ENCODE results near the gene APAF1.

The APAF1 gene

DNA sequence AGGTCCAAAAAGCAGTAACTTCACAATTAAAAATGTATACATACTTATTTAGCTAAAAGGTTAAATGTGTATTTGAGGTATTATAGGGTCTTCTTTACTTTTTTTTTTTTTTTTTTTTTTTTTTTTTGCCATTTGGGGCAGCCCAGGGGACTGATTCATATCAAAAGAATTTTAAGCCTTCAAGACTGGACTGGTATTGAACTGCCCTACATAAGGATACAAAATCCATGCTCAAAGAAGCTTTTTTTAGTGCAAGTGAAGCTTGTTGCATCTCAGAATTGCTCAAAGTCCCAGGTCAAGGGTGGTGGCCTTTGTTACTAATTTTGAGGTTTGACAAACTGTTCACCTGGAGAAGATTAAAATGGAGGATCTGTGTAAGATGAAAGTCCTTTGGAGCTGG is 124.0 kb downstream of the APAF1 start:
- DNase-seq = no peak

GRCh38 chr12:98770230-98770629 is 125.1 kb downstream of the APAF1 start:
- no peak for DNase-seq

- no peak for DNase-seq
Observed at GRCh38 chr12:98771811-98772752, 127.0 kb downstream of the APAF1 start.

DNA sequence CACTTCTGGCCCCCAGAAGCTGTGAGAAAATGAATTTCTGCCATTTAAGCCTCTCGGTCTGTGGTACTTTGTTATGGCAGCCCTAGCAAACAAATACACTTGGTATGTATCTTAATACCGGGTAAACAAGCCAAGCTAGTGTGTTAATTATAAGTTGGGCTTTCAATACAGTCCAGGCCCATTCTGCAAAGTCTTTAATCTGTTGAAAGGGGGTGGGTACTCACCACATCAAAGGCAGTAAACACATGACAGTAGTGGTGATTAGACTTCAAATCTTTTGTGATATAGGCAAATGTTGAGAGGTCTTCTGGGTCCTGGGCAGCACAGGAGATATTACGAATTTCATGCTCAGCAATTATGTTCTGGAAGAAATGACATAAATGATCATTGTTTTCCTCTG is 127.7 kb downstream of the APAF1 start:
- DNase-seq = no peak

DNA sequence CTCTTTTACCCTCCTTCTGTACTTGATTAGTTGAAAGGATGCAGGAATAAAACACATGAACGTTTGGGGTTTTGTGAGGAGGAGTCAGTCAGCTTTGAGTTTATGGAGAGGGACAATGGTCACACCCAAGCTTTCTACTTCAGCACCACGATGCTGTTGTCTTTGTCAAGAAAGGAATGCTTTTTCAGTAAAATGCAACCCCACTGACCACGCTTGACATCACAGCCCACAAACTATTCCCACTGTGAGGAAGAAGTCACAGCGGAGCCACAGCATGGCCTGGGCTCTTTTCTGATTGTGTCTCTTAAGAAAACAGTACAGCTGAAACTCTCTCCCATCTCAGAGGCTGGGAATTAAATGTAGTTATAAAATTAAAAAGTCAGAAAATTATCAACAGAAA is 135.2 kb downstream of the APAF1 start:
- DNase-seq = no peak

DNA sequence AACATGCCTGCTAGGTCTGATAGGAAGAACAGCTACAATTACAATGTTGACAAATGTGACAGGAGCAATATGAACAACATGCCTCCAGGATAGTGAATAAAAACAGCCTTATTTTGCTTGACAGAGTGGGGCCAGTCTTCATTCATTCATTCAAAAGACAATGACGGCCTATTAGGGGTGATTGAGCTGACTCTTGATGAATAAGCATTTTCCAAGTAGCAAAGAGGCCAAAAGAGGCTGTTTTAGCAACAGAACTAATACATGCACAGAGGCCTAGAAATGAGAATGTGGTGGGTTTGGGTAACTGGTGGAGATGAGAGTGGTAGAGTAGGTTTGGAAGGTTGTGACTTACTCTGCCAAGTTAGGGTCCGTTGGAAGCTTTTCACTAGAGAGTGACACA is 138.3 kb downstream of the APAF1 start:
- no peak for DNase-seq

Measured in T-helper 1 cell (primary cell).